AG08395 (cell line): ENCODE measurements around the gene TGM5.
"Not testable (repeated sequence)": the region's sequence is repeated elsewhere in the genome, so short reads cannot be mapped to it uniquely, and the experiment has no call there.

ENCODE experiments used
- DNase-seq: peaks from one replicate; pipeline ENCODE4 v3.0.0; 2012; ENCODE audit warnings: mixed read lengths, low spot score

TGM5 gene

GRCh38 chr15:43214592-43215295 lies 52.0 kb downstream of the TGM5 start:
- no peak for DNase-seq

- DNase-seq = no peak
These were observed 52.6 kb downstream of the TGM5 start for GRCh38 chr15:43214169-43214568.

- DNase-seq = no peak
These were observed 53.3 kb downstream of the TGM5 start for GRCh38 chr15:43213466-43213865.

- DNase-seq = no peak
These were observed 53.8 kb downstream of the TGM5 start for GRCh38 chr15:43212951-43213350.

GRCh38 chr15:43212299-43212698 lies 54.4 kb downstream of the TGM5 start:
- DNase-seq = no peak

GRCh38 chr15:43211224-43211735 lies 55.4 kb downstream of the TGM5 start:
- no peak for DNase-seq

GRCh38 chr15:43210807-43211206 lies 55.9 kb downstream of the TGM5 start:
- no peak for DNase-seq

GRCh38 chr15:43210172-43210745 lies 56.5 kb downstream of the TGM5 start:
- DNase-seq = no peak

- DNase-seq = peak; percentile 35
These were observed 57.5 kb downstream of the TGM5 start for GRCh38 chr15:43209059-43209824.

GRCh38 chr15:43208052-43209002 lies 58.4 kb downstream of the TGM5 start:
- DNase-seq = no peak

GRCh38 chr15:43207024-43207423 lies 59.7 kb downstream of the TGM5 start:
- no peak for DNase-seq

GRCh38 chr15:43206054-43206453 lies 60.7 kb downstream of the TGM5 start:
- no peak for DNase-seq

GRCh38 chr15:43204016-43204901 lies 62.5 kb downstream of the TGM5 start:
- DNase-seq = peak; percentile 74

- DNase-seq = no peak
These were observed 66.7 kb downstream of the TGM5 start for GRCh38 chr15:43199945-43200488.

GRCh38 chr15:43198992-43199391 lies 67.7 kb downstream of the TGM5 start:
- no peak for DNase-seq

- DNase-seq = not testable (repeated sequence)
These were observed 68.2 kb downstream of the TGM5 start for GRCh38 chr15:43198556-43198955.

GRCh38 chr15:43197773-43198172 lies 69.0 kb downstream of the TGM5 start:
- DNase-seq = not testable (repeated sequence)

GRCh38 chr15:43196760-43197548 lies 69.8 kb downstream of the TGM5 start:
- no peak for DNase-seq

- no peak for DNase-seq
These were observed 71.9 kb downstream of the TGM5 start for GRCh38 chr15:43194795-43195194.

GRCh38 chr15:43193710-43194109 lies 73.0 kb downstream of the TGM5 start:
- DNase-seq = no peak
